Fibroblast of skin of back (primary cell): ENCODE measurements around the gene SSH3.

Experiments
- DNase-seq: peaks from one replicate; pipeline ENCODE4 v3.0.0-alpha.2; 2013

SSH3 gene

GRCh38 chr11:67268081-67268961, 35.0 kb upstream of the SSH3 start:
- no peak for DNase-seq

GRCh38 chr11:67268962-67269268, 34.4 kb upstream of the SSH3 start:
- no peak for DNase-seq

GRCh38 chr11:67269401-67270255, 33.7 kb upstream of the SSH3 start:
- DNase-seq, result peak; percentile 20

DNA sequence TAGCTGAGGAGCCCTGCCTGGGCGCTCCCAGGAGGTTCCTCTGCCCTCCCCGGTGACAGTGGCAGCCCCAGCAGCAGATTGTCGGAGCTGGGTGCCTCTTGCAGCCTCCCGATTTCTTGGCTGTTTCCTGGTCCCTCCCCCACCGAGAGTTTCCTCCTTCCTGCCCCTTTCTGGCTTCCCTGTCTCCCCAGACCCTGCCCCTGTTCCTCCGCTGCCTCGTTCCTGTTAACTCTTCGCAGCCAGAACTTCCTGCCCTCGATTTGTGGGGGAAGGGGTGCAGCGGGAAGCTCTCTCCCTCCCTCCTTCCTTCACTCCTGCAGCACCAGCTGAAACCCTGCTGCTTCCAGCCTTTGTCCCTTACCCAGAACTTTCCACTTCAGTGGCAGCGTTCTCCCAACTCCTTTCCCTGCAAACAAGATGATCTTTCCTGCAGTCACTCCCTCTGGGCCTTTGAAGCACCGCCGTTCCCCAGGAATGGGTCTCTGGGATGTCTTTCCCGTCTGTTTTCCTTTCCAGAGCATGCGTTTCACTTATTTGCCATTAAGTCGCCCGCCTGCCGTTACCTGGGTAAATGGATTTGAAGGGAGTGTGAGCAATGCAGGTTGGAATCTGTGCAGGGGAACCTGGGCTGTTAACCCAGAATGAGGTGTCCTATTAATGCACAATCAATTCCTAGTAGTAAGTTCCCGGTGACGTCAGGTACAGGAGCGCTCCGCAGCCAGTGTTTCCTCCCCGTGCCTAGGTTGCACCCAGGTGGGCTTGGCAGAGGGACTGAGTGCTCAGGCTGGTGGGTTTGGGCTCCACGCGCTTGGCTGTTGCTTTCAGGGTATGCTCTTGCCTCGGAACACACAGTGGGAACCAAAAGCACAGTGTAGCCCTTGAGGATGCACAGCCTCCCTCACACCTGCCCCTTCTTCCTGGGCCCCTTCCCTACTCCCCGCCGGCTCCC, 32.8 kb upstream of the SSH3 start:
- peak; percentile 18 for DNase-seq

DNA sequence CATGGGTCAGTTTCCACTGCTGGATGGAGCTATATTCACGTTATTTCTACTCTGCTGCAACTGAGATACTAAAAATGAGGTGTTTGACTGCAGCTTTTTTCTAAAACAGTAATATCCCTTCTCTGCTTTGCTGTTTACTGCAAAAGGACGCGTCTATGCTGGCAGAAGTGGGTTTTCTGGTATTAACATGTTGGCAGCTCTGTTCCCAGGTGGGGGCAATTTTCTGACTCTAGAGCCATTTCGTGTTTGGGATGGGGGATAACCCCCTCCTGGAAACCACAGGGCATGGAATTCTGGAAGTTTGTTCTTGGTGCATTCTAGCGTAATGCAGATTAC, 32.2 kb upstream of the SSH3 start:
- DNase-seq, result no peak

DNA sequence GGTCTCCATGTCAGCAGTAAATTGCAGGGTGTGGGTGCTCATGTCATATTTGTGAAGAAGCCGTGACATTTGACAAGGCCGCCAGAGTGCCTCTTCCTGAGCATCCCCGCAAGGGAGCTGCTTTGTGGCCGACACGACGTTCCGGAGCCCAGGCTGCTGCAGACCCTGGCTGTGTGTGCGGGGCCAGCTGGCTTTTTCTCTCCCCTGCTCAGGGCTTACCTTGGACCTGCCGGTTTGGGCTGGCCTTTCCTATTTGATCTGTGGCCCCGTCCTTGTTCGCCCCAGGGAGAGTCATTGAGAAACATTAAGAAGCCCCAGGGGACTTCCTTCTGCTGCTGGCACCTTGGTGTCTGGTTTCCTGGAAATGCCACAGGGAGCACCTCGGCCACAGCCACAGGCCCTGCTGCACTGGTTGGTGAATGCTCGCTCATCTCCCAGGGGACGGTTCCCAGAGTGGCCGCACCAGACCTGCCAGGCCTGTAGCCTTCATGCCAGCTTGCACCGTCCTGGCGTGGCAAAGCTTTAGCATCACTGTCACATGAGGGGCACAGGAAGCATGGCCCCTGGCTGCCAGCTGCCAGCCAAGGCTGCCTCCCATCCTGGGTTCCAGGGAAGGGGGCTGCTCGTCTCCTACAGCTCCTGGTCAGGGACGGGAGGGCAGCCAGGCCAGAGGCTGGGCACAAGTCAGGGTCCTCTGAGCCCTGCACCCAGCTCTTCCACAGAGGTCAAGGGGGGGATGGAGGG, 31.6 kb upstream of the SSH3 start:
- no peak for DNase-seq

DNA sequence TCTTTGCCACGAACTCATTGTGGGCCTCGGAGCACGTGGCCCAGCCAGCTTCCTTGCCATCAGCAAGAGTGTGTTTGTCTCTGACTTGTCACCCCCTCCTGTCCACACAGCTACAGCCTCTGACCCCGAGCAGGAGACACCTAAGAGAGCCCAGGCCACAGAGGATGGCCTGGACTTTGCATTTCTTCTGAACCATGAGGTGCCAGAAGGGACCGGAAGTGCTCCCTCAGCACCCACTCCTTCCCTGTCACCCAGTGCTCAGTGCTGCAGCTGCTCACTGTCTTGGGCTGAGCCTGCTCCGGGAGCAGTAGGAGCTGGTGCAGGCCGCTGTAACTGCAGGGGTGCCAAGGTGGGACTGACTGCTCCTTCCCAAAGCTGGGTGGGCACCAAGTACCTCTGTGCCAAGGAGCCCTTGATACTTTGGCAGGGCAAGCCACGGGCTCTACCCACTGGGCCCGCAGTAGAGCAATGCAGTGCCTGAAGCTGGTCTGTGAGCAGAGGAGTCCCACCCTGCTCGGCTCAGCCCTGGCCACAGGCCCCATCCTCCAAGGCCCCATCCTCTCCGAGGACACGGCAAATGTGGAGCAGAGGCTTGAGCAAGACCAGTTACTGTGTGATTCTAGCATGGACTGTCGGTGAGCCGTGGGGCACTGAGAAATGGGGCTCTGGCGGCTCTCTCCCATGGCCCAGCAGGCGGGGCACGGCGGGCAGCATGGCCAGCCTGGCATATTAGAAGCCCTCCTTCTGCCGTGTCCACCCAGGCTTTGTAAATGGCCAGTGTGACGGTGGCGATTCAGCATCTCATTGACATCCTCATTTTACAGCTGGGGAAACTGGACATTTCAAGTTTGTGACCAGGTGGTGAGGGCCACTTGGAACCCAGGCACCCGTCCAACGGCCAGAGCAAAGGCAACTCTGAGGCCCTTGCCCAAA, 30.7 kb upstream of the SSH3 start:
- DNase-seq, result no peak

GRCh38 chr11:67273260-67273990, 29.9 kb upstream of the SSH3 start:
- peak; percentile 41 for DNase-seq

GRCh38 chr11:67274768-67275605, 28.3 kb upstream of the SSH3 start:
- no peak for DNase-seq

GRCh38 chr11:67275606-67276409, 27.5 kb upstream of the SSH3 start:
- no peak for DNase-seq

GRCh38 chr11:67276781-67277230, 26.5 kb upstream of the SSH3 start:
- DNase-seq, result peak; percentile 44

- peak; percentile 76 for DNase-seq
These were observed 25.9 kb upstream of the SSH3 start for GRCh38 chr11:67277231-67277961.

- DNase-seq, result no peak
These were observed 25.0 kb upstream of the SSH3 start for GRCh38 chr11:67278135-67278938.

GRCh38 chr11:67278939-67279588, 24.3 kb upstream of the SSH3 start:
- DNase-seq, result no peak

- no peak for DNase-seq
These were observed 23.6 kb upstream of the SSH3 start for GRCh38 chr11:67279589-67280340.
